Vagina (tissue), 2 donors: ENCODE data around the gene SRRM3. TPM values are rescaled to one million over a fixed set of nuclear protein-coding genes. Genes with fewer than 3 reads are reported as not detected.

Experiments used
- DNase-seq, 2 donors: peaks; one replicate each; pipeline ENCODE4 v3.0.0-alpha.2; 2017; ENCODE audit errors: extremely low spot score in 2 of 2
- H3K27ac ChIP-seq: fragments of 200-600 bp; sonication (generic); one replicate; pipeline ENCODE4 v1.5.1; 2019
- H3K27me3 ChIP-seq: fragments of 200-600 bp; sonication (generic); one replicate; pipeline ENCODE4 v1.5.1; 2019
- H3K36me3 ChIP-seq, 2 donors: fragments of 200-600 bp; sonication (generic); one replicate each; pipeline ENCODE4 v1.5.1; 2017 to 2019
- H3K4me1 ChIP-seq: fragments of 200-600 bp; sonication (generic); one replicate; pipeline ENCODE4 v1.5.1; 2019
- H3K4me3 ChIP-seq, 2 donors: fragments of 200-600 bp; sonication (generic); 1 replicate in 1 of 2; 2 replicates in 1 of 2; pipeline ENCODE4 v1.5.1; 2016 to 2019
- H3K9me3 ChIP-seq: fragments of 200-600 bp; sonication (generic); one replicate; pipeline ENCODE4 v1.5.1; 2019
- POLR2A ChIP-seq, 2 donors: fragments of 450-650 bp; IDR thresholded peaks; one replicate each; pipeline ENCODE4 v1.6.1; 2017; ENCODE audit warnings: antibody characterized with exemption in 2 of 2, mild to moderate bottlenecking in 2 of 2, moderate library complexity in 2 of 2
- POLR2AphosphoS5 ChIP-seq, 2 donors: sonication (generic); formaldehyde crosslinking; IDR thresholded peaks; one replicate each; pipeline ENCODE4 v1.9.0; 2017; ENCODE audit warnings: antibody characterized with exemption in 2 of 2, mild to moderate bottlenecking in 2 of 2, low read depth in 1 of 2; ENCODE audit not compliant: insufficient read depth in 1 of 2
- intact Hi-C: fragments of 100-400 bp; cut with DNase I; formaldehyde crosslinking; loops from one replicate; pipeline ENCODE4 v1.15.1; 2023
- total RNA-seq: library from RNA; depleted of rRNA; stranded (reverse); fragments of >200 nt; gene quantifications from one replicate; pipeline ENCODE4 v1.2.3, GENCODE V29; 2016
- TF ChIP-seq, protein P1 (sequence below), 3 experiments: fragments of 450-650 bp in 2 of 3; fragments of 200-600 bp in 1 of 3; sonication (generic) in 1 of 3; IDR thresholded peaks; one replicate each; pipeline ENCODE4 v1.5.1; 2017 to 2019; ENCODE audit warnings: antibody characterized with exemption in 3 of 3, mild to moderate bottlenecking in 2 of 3, moderate library complexity in 2 of 3

SRRM3 gene
- total RNA-seq, 1 donor from 2014 or later: 9.8 TPM

DNA sequence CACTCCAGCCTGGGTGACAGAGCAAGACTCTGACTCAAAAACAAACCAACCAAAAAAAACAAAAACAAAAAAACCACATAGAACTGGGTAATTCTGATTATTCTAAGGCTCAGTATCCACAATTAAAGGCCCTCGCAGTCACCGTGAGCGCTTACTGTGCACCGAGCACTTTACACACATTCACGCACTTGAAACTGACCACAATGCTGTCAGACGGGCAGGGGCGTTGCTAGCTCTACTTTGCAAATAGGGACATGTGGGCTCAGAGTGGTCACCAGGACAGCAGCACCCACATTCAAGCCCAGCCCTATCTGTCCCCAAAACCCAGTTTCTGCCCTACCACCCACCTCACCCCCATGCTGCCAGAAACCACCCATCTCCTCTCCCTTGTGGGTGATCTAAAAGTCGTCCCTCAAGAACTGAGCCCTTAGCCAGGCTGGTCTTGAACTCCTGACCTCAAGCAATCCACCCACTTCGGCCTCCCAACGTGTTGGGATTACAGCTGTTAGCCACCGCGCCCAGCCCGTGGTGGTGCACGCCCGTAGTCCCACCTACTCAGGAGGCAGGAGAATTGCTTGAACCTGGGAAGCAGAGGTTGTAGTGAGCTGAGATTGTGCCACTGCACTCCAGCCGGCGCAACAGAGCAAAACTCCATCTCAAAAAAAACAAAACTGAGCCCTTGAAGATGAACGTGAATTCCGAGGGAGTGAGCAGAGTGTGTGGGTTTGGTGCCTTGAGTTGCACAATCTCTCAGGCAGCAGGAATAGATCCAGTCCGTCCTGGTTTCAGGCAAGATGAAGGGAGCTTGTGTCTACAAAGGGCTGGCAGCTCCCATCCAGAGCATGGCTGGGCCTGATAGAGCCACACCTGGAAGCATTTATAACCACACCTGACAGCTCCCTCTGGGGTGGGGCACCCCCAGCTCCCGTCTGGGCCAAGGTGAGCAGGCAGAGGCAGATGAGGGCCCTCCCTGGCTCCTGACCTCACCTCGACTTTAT, 95.3 kb downstream of the SRRM3 start:
- DNase-seq: peak in 1 of 2 donors; percentile 96
- peak in 1 of 2 donors; percentile 8 for TF ChIP-seq POLR2A (IDR thresholded peaks at IDR 0.05)
- TF ChIP-seq, protein P1, sequence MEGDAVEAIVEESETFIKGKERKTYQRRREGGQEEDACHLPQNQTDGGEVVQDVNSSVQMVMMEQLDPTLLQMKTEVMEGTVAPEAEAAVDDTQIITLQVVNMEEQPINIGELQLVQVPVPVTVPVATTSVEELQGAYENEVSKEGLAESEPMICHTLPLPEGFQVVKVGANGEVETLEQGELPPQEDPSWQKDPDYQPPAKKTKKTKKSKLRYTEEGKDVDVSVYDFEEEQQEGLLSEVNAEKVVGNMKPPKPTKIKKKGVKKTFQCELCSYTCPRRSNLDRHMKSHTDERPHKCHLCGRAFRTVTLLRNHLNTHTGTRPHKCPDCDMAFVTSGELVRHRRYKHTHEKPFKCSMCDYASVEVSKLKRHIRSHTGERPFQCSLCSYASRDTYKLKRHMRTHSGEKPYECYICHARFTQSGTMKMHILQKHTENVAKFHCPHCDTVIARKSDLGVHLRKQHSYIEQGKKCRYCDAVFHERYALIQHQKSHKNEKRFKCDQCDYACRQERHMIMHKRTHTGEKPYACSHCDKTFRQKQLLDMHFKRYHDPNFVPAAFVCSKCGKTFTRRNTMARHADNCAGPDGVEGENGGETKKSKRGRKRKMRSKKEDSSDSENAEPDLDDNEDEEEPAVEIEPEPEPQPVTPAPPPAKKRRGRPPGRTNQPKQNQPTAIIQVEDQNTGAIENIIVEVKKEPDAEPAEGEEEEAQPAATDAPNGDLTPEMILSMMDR (IDR thresholded peaks at IDR 0.05): no peak
- TF ChIP-seq POLR2AphosphoS5 (IDR thresholded peaks at IDR 0.05; ENCODE audit: insufficient read depth in 1 of 2, low read depth in 1 of 2): peak; percentile 75 to 80
- H3K4me1 ChIP-seq: peaks cover 71% of the 10 kb centered on the region
- H3K4me3 ChIP-seq: no peak overlapping the region
- no peaks in the 10 kb centered on the region for H3K9me3 ChIP-seq
- intact Hi-C loops: no loop called here
- peak overlapping the region; percentile 100 for H3K27ac ChIP-seq
- no peaks in the 10 kb centered on the region for H3K36me3 ChIP-seq
- no peaks in the 10 kb centered on the region for H3K27me3 ChIP-seq

DNA sequence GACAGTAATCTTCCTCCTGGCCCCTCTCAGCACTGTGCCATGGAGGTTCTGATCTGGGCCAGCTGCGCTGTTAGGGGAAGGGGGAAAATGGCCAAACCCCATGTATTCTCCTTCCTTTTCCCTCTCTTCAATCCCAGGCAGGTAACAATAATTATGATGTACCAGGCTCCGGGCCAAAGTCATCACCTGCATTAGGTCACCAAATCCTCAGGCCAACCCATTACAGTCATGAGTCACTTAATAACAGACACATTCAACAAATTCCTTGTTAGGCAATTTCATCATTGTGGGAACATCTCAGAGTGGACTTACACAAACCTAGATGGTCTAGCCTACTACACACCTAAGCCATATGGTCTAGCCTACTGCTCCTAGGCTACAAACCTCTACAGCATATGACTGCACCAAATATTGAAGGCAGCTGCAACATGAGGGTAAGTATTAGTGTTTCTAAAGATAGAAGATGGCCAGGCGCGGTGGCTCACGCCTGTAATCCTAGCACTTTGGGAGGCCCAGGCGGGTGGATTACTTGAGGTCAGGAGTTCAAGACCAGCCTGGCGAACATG, 98.6 kb downstream of the SRRM3 start:
- TF ChIP-seq, protein P1 (IDR thresholded peaks at IDR 0.05): no peak
- peak in 1 of 2 donors; percentile 89 for TF ChIP-seq POLR2AphosphoS5 (IDR thresholded peaks at IDR 0.05; ENCODE audit: insufficient read depth in 1 of 2, low read depth in 1 of 2)
- TF ChIP-seq POLR2A (IDR thresholded peaks at IDR 0.05): no peak
- H3K36me3 ChIP-seq: peaks cover 0 to 6% of the 10 kb centered on the region in 2 donors
- intact Hi-C loops: no loop called here
- no peak overlapping the region for H3K4me3 ChIP-seq
- no peak for DNase-seq
- peaks cover 59% of the 10 kb centered on the region for H3K4me1 ChIP-seq
- peak overlapping the region; percentile 100 for H3K27ac ChIP-seq
- H3K9me3 ChIP-seq: no peaks in the 10 kb centered on the region
- H3K27me3 ChIP-seq: no peaks in the 10 kb centered on the region

DNA sequence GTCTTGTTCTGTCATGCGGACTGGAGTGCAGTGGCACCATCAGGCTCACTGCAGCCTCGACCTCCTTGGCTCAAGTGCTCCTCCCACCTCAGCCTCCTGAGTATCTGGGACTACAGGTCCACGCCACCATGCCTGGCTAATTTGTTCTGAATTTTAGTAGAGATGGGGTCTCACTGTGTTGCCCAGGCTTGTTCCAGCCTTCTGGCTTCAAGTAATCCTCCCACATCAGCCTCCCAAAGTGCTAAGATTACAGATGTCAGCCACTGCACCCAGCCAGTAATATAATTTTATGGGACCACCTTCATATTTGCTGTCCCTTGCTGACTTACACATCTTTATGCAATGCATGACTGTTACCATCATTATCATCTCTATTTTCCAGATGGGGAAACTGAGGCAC, 99.3 kb downstream of the SRRM3 start:
- Histone ChIP-seq H3K4me1 (peaks cover 58% of the 10 kb centered on the region), H3K4me3 (no peak overlapping the region), H3K36me3 (peaks cover 0 to 6% of the 10 kb centered on the region in 2 donors), H3K9me3 (no peaks in the 10 kb centered on the region), H3K27ac (peak overlapping the region; percentile 100), H3K27me3 (no peaks in the 10 kb centered on the region)
- intact Hi-C loops: no loop called here
- DNase-seq: no peak
- no peak for TF ChIP-seq POLR2AphosphoS5 (IDR thresholded peaks at IDR 0.05; ENCODE audit: insufficient read depth in 1 of 2, low read depth in 1 of 2)
- TF ChIP-seq POLR2A (IDR thresholded peaks at IDR 0.05): no peak
- TF ChIP-seq, protein P1 (IDR thresholded peaks at IDR 0.05): no peak

DNA sequence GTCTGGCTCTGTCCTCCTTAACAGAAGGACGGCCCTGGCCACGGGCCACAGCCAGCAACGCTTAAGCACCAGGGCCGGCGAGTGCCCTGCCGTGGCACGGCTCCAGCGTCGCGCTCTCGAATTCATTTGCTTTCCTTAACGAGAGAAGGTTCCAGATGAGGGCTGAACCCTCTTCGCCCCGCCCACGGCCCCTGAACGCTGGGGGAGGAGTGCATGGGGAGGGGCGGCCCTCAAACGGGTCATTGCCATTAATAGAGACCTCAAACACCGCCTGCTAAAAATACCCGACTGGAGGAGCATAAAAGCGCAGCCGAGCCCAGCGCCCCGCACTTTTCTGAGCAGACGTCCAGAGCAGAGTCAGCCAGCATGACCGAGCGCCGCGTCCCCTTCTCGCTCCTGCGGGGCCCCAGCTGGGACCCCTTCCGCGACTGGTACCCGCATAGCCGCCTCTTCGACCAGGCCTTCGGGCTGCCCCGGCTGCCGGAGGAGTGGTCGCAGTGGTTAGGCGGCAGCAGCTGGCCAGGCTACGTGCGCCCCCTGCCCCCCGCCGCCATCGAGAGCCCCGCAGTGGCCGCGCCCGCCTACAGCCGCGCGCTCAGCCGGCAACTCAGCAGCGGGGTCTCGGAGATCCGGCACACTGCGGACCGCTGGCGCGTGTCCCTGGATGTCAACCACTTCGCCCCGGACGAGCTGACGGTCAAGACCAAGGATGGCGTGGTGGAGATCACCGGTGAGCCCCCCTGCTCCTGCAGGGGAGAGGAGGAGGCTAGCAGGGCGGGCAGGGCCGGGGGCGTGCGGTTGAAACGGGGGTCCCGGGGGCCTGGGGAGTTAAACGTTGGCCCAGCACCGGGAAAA, 100.9 kb downstream of the SRRM3 start, which contains the start of gene HSPB1:
Gene HSPB1 (plus strand): TSS at position 327 of the 855 bp plus-strand sequence. CDS start 40 bp downstream, at position 367.
- DNase-seq: no peak
- H3K9me3 ChIP-seq: no peaks in the 10 kb centered on the region
- H3K4me1 ChIP-seq: peaks cover 57% of the 10 kb centered on the region
- H3K4me3 ChIP-seq: peak within 1 kb of the TSS; percentile 84 to 90
- H3K36me3 ChIP-seq: peaks cover 0 to 6% of the 10 kb centered on the region in 2 donors
- no peaks in the 10 kb centered on the region for H3K27me3 ChIP-seq
- H3K27ac ChIP-seq: peak within 1 kb of the TSS; percentile 100
- peak; percentile 75 to 92 for TF ChIP-seq POLR2A (IDR thresholded peaks at IDR 0.05)
- TF ChIP-seq, protein P1 (IDR thresholded peaks at IDR 0.05): peak in 1 of 3 experiments; percentile 17
- TF ChIP-seq POLR2AphosphoS5 (IDR thresholded peaks at IDR 0.05; ENCODE audit: insufficient read depth in 1 of 2, low read depth in 1 of 2): peak; percentile 99
- intact Hi-C loops: no loop called here
